ENCODE data around the gene LDHAL6B.

GRCh38 chr15:59217876-59218498 is 11.3 kb downstream of the LDHAL6B start:
- TF ChIP-seq POLR2A (IDR thresholded peaks at IDR 0.05) = no peak
- no peak for TF ChIP-seq CTCF (IDR thresholded peaks at IDR 0.05)
